Chondrocyte (in vitro differentiated cells): ENCODE data around the gene ARFGEF3. TPM values are rescaled to one million over a fixed set of nuclear protein-coding genes. Genes with fewer than 3 reads are reported as not detected.

Source experiments
- DNase-seq: peaks from one replicate; pipeline ENCODE4 v3.0.0; 2021; ENCODE audit warnings: mixed read lengths, low spot score
- H3K27ac Mint-ChIP-seq: one replicate; pipeline ENCODE4 v1.8.0; 2021; ENCODE audit warnings: mild to moderate bottlenecking, moderate library complexity, mixed read lengths; ENCODE audit not compliant: unreplicated experiment
- H3K27me3 Mint-ChIP-seq: 2 replicates; pipeline ENCODE4 v1.8.0; 2021; ENCODE audit warnings: low read depth, mixed read lengths
- H3K36me3 Mint-ChIP-seq: 2 replicates; pipeline ENCODE4 v1.8.0; 2021; ENCODE audit warnings: low read depth, mixed read lengths
- H3K4me1 Mint-ChIP-seq: 2 replicates; pipeline ENCODE4 v1.8.0; 2021; ENCODE audit warnings: low read depth, mild to moderate bottlenecking, mixed read lengths
- H3K4me3 Mint-ChIP-seq: one replicate; pipeline ENCODE4 v1.8.0; 2021; ENCODE audit warnings: mild to moderate bottlenecking, moderate library complexity, mixed read lengths; ENCODE audit not compliant: unreplicated experiment
- H3K9me3 Mint-ChIP-seq: 2 replicates; pipeline ENCODE4 v1.8.0; 2021; ENCODE audit warnings: low read depth, mixed read lengths
- total RNA-seq: library from RNA; stranded (reverse); gene quantifications from 3 replicates; pipeline ENCODE4 v1.2.1, GENCODE V29; 2021
- TF ChIP-seq, protein P1 (sequence below): fragments of 200-600 bp; sonication (generic); IDR thresholded peaks from 2 replicates; pipeline ENCODE4 v1.5.0; 2021; ENCODE audit warnings: antibody characterized with exemption, mild to moderate bottlenecking, moderate library complexity

The ARFGEF3 gene
- total RNA-seq, 1 donor from 2014 or later, result 2.7 TPM

- Mint-ChIP-seq H3K27me3 (peaks cover 41% of the 10 kb centered on the region), H3K4me3 (no peak overlapping the region), H3K27ac (no peak overlapping the region), H3K4me1 (peaks cover 12% of the 10 kb centered on the region), H3K9me3 (peaks cover under 1% of the 10 kb centered on the region), H3K36me3 (no peaks in the 10 kb centered on the region)
- TF ChIP-seq, protein P1, sequence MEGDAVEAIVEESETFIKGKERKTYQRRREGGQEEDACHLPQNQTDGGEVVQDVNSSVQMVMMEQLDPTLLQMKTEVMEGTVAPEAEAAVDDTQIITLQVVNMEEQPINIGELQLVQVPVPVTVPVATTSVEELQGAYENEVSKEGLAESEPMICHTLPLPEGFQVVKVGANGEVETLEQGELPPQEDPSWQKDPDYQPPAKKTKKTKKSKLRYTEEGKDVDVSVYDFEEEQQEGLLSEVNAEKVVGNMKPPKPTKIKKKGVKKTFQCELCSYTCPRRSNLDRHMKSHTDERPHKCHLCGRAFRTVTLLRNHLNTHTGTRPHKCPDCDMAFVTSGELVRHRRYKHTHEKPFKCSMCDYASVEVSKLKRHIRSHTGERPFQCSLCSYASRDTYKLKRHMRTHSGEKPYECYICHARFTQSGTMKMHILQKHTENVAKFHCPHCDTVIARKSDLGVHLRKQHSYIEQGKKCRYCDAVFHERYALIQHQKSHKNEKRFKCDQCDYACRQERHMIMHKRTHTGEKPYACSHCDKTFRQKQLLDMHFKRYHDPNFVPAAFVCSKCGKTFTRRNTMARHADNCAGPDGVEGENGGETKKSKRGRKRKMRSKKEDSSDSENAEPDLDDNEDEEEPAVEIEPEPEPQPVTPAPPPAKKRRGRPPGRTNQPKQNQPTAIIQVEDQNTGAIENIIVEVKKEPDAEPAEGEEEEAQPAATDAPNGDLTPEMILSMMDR, result no peak
- DNase-seq, result no peak
These were observed 2.5 kb upstream of the ARFGEF3 start for GRCh38 chr6:138159246-138159645.

GRCh38 chr6:138160329-138161087, 1.2 kb upstream of the ARFGEF3 start:
- H3K27ac Mint-ChIP-seq, result no peak overlapping the region
- H3K4me3 Mint-ChIP-seq, result peak overlapping the region; percentile 68
- H3K9me3 Mint-ChIP-seq, result no peaks in the 10 kb centered on the region
- H3K4me1 Mint-ChIP-seq, result peaks cover 12% of the 10 kb centered on the region
- TF ChIP-seq, protein P1, result no peak
- peaks cover 35% of the 10 kb centered on the region for H3K27me3 Mint-ChIP-seq
- DNase-seq, result no peak
- H3K36me3 Mint-ChIP-seq, result no peaks in the 10 kb centered on the region

- Mint-ChIP-seq H3K27me3 (peaks cover 33% of the 10 kb centered on the region), H3K9me3 (no peaks in the 10 kb centered on the region), H3K27ac (no peak overlapping the region), H3K36me3 (no peaks in the 10 kb centered on the region), H3K4me1 (peaks cover 12% of the 10 kb centered on the region), H3K4me3 (peak overlapping the region; percentile 68)
- no peak for DNase-seq
- TF ChIP-seq, protein P1, result no peak
These were observed 726 bp upstream of the ARFGEF3 start for GRCh38 chr6:138161088-138161337.

GRCh38 chr6:138162111-138162954, 594 bp downstream of the ARFGEF3 start:
- peak overlapping the region; percentile 77 for H3K4me3 Mint-ChIP-seq
- no peaks in the 10 kb centered on the region for H3K36me3 Mint-ChIP-seq
- no peaks in the 10 kb centered on the region for H3K9me3 Mint-ChIP-seq
- TF ChIP-seq, protein P1, result no peak
- peaks cover 39% of the 10 kb centered on the region for H3K27me3 Mint-ChIP-seq
- peaks cover 12% of the 10 kb centered on the region for H3K4me1 Mint-ChIP-seq
- H3K27ac Mint-ChIP-seq, result no peak overlapping the region
- no peak for DNase-seq

DNA sequence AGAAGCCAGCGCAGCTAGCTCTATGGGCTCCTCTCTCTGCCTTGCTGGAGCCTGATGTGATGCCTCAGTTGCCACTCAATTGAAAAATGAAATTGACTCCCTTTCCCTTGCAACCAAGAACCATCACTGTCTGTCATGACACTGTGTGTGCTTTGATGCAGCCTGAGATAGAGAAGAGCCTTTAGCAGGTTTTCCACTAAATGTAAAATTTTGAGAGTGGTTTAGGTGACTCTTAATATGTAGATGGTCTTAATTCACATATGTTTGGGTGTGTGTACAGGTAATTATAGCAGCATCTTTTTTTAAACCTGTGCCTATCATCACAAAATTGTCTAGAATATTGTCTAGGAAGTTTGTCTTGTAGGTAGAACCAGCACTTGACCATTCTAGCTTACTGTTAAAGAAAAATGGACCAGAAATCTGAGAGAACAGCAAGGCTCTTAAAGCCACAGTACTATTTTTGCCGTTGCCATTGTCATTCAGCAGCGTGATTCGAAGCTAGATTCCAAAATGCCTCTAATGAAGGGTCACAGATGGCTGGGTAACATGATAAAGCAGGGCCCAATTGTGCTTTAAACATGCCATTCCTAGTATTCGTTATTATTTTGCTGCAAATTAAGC, 1.3 kb downstream of the ARFGEF3 start:
- no peaks in the 10 kb centered on the region for H3K36me3 Mint-ChIP-seq
- H3K27me3 Mint-ChIP-seq, result peaks cover 43% of the 10 kb centered on the region
- no peak overlapping the region for H3K27ac Mint-ChIP-seq
- H3K4me1 Mint-ChIP-seq, result peaks cover 12% of the 10 kb centered on the region
- H3K4me3 Mint-ChIP-seq, result peak overlapping the region; percentile 77
- DNase-seq, result no peak
- H3K9me3 Mint-ChIP-seq, result no peaks in the 10 kb centered on the region
- TF ChIP-seq, protein P1, result no peak
